LNCaP clone FGC (cell line): ENCODE data around the gene POC1A.
"Not testable (repeated sequence)": the region's sequence is repeated elsewhere in the genome, so short reads cannot be mapped to it uniquely, and the experiment has no call there.

Experiments used
- DNase-seq: peaks from one replicate; pipeline ENCODE4 v3.0.0-alpha.2; 2011; ENCODE audit warnings: low read depth
- H3K4me3 ChIP-seq: 2 replicates; pipeline ENCODE4 v1.5.1; 2011; ENCODE audit warnings: mild to moderate bottlenecking, low read depth, low read length, control low read depth
- TF ChIP-seq, protein P1 (sequence below): IDR thresholded peaks from 2 replicates; pipeline ENCODE4 v1.5.1; 2012; ENCODE audit warnings: mild to moderate bottlenecking; ENCODE audit not compliant: control insufficient read depth, insufficient read depth; ENCODE audit errors: extremely low read depth

The POC1A gene

DNA sequence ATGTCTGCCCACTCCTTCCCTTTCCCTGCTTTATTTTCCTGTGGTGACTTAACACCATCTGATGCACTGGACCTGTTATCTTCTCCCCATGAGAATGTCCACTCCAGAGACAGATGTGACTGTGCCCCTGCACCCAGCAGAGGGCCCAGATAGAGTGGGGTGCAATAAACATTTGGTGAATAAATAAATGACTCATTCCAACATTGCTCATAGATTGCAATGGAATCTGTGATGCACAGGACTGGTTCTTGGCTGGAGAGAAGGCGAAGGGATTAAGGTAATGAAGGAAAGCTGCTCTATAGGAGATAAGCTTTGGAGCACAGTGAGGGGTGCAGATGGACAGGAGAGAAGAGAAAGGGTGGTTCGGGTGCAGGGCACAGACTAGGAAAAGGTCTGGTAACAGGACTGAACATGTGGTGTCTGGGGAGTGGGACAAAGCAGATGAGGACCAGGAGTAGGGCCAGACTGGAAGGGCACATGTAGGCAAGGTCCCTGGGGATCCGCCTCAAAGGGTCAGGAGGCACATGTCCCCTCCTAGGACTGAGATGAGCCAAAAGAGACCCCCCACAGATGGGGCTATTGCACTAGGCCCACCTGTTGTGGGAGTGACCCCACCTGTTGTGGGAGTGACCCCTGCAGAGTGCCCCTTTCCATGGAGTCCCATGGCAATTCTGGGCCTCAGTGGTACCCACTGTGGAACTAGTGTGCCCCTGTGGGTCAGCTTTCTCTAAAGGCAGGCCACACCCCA is 17.5 kb upstream of the POC1A start:
- DNase-seq = no peak
- no peak overlapping the region for H3K4me3 ChIP-seq
- TF ChIP-seq, protein P1, sequence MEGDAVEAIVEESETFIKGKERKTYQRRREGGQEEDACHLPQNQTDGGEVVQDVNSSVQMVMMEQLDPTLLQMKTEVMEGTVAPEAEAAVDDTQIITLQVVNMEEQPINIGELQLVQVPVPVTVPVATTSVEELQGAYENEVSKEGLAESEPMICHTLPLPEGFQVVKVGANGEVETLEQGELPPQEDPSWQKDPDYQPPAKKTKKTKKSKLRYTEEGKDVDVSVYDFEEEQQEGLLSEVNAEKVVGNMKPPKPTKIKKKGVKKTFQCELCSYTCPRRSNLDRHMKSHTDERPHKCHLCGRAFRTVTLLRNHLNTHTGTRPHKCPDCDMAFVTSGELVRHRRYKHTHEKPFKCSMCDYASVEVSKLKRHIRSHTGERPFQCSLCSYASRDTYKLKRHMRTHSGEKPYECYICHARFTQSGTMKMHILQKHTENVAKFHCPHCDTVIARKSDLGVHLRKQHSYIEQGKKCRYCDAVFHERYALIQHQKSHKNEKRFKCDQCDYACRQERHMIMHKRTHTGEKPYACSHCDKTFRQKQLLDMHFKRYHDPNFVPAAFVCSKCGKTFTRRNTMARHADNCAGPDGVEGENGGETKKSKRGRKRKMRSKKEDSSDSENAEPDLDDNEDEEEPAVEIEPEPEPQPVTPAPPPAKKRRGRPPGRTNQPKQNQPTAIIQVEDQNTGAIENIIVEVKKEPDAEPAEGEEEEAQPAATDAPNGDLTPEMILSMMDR = no peak

DNA sequence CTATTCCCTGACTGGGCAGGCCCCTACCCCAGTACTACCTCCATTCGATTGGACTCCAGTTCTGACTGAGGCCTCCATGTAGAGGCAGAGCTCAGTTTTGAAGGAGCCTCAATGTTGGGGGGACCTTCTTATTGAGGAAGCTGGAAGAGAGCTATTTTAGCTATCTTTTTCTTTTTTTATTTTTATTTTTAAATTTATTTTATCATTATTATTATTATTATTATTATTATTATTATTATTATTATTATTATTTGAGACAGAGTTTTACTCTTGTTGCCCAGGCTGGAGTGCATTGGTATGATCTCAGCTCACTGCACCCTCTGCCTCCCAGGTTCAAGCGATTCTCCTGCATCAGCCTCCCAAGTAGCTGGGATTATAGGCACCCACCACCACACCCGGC is 16.0 kb upstream of the POC1A start:
- not testable (repeated sequence) for DNase-seq

DNA sequence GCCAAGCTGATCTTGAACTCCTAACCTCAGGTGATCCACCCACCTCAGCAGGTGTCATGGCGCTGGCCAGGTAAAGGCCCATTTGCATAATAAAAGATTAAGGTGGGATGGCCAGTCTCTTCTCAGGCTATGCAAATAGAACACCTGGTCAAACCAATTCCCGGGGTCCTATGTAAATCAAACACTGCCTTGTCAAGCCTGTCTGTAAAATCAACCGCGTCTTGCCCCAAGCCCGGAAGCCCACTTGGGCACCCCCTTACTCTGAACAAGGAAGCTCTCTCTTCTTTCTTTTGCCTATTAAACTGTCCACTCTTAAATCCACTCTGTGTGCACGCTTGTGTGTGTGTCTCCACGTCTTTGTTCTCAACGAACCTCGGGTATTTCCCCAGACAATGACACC is 13.0 kb upstream of the POC1A start:
- TF ChIP-seq, protein P1 = no peak
- no peak for DNase-seq
- H3K4me3 ChIP-seq = no peak overlapping the region

More for the DNA sequence above, 16.0 kb upstream of the POC1A start:
- H3K4me3 ChIP-seq = not testable (repeated sequence)

DNA sequence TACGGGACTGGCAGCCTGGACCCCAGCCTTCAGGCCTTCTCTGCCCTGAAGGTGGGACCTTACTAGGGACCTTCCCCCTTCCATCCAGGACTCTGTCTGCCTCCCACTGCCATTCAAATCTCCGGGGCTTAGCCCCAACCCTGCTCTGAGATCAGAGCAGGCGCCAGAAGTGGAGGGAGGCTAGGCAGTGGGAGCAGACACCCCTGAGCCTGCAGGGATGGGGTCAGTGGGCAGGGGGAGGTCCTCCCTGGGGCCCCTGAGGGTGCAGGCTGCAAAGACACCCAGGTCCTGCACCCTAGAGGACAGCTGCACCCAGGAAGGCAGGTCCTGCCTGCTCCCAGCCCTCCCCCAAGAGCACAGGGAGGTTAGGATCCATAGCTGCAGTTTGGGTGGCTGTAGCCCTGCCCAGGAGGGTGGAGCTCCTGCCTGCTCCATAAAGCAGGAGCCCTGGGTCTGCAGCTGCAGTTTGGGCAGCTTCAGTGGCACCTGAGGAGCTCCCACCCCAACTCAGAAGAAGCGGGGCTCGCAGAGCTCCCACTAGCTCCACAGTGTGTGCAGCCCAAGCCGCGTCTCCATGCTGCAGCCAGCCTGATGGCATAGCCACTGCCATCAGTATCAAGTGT is 8.1 kb upstream of the POC1A start:
- no peak for DNase-seq
- H3K4me3 ChIP-seq = no peak overlapping the region
- TF ChIP-seq, protein P1 = no peak

DNA sequence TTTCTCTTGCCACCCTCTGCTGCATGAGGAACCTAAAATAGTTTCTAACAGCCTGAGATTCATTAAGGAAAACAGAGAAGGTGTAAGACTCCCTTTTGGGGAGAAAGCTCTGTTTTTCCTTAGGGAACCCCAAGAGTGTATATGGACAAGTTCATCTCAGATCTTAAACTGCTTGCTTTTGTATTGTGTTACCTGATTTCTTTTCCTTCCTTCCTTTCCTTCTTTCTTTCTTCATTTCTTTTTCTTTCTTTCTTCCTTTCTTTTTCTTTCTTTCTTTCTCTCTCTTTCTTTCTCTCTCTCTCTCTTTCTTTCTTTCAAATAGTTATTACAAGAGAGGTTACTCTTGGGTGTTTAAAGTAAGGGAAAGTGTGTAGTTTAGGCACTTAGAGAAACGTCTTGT is 5.3 kb upstream of the POC1A start:
- no peak overlapping the region for H3K4me3 ChIP-seq
- TF ChIP-seq, protein P1 = no peak
- no peak for DNase-seq

DNA sequence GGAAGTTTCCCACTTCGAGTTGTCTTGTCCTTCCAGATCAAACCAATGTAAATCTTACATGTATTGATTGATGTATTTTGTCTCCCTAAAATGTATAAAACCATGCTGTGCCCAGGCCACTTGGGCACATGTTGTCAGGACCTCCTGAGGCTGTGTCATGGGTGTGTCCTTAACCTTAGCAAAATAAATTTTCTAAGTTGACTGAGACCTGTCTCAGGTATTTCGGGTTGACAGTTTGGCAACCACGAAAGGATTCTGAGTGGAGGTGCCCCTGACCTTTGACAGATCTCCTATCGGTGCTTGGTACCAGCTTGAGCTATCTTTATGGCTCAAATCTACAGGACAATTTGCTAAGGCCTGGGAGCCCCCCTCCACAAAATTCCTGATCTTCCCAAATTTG is 1.7 kb upstream of the POC1A start:
- no peak for DNase-seq
- TF ChIP-seq, protein P1 = no peak
- H3K4me3 ChIP-seq = no peak overlapping the region

DNA sequence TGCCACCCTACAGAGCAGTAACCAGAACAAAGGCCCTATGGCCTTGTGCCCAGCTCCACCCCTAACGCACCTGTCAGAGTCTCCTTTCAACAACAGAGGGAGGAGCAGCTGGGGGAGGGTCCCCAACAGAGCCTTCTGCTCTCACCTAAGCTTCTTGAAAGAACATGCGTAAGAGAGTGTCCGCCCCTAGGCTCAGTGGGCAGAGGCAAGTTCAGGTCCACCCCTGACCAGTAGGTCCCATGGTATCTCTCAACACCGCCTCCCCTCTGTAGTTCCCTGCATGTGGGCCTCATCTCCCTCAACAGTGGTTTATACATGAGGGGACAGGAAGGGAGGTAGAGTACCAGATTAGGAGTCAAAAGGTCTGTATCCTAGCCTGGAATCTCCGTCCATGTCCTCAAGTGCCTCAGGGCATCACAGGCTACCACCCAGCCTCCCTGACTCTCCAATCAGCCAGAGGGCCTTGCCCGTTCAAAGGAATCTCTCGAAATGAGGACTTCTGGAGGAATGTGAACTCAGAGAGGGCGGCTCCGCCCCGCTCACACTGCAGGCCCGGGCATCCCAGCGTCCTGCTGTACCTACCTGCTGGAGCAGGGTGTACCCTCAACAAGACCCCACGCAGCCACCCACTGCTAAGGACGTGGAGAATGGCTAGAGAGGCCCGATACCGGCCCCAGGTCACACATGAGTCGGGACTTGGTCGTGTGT is 680 bp downstream of the POC1A start:
- DNase-seq = peak; percentile 56
- TF ChIP-seq, protein P1 = no peak
- peak overlapping the region; percentile 89 for H3K4me3 ChIP-seq

DNA sequence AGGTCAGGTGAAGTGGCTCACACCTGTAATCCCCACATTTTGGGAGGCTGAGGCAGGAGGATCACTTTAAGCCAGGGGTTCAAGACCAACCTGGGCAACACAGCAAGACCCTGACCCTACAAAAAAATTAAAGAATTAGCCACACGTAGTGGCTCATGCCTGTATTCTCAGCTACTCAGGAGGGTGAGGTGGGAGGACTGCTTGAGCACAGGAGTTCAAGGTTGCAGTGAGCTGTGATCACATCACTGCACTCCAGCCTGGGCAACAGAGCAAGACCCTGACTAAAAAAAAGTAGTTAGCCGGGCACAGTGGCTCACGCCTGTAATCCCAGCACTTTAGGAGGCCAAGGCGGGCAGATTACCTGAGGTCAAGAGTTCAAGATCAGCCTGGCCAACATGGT is 2.2 kb downstream of the POC1A start:
- not testable (repeated sequence) for DNase-seq, H3K4me3 ChIP-seq
